HG03571 (cell line): ENCODE results near the gene FLACC1.
"Not testable (repeated sequence)": the region's sequence is repeated elsewhere in the genome, so short reads cannot be mapped to it uniquely, and the experiment has no call there.

Experiments
- ATAC-seq: cut with Tn5 transposase; IDR thresholded peaks from one replicate; pipeline ENCODE4 v1.9.1; 2021; ENCODE audit not compliant: unreplicated experiment

The FLACC1 gene

GRCh38 chr2:201256082-201256481 is 101.1 kb downstream of the FLACC1 start:
- no peak for ATAC-seq

GRCh38 chr2:201255408-201256033 is 101.6 kb downstream of the FLACC1 start:
- no peak for ATAC-seq

GRCh38 chr2:201254081-201254730 is 102.9 kb downstream of the FLACC1 start:
- ATAC-seq: no peak

- ATAC-seq: no peak
Measured at GRCh38 chr2:201250741-201251140, 106.4 kb downstream of the FLACC1 start.

GRCh38 chr2:201249889-201250288 is 107.3 kb downstream of the FLACC1 start:
- ATAC-seq: no peak

GRCh38 chr2:201248288-201248844 is 108.8 kb downstream of the FLACC1 start:
- ATAC-seq: no peak

GRCh38 chr2:201246280-201246679 is 110.9 kb downstream of the FLACC1 start:
- no peak for ATAC-seq

GRCh38 chr2:201244829-201245228 is 112.3 kb downstream of the FLACC1 start:
- ATAC-seq: no peak

- no peak for ATAC-seq
Measured at GRCh38 chr2:201242571-201243277, 114.4 kb downstream of the FLACC1 start.

- ATAC-seq: not testable (repeated sequence)
Measured at GRCh38 chr2:201239167-201239935, 117.8 kb downstream of the FLACC1 start.
